DOHH2 (cell line): ENCODE measurements around the gene CYP2A6.

Source experiments
- H3F3A ChIP-seq: fragments of 200-600 bp; sonication (generic), shearing (Covaris generic); 2 replicates; pipeline ENCODE4 v1.6.0; 2016; ENCODE audit warnings: antibody characterized with exemption, mild to moderate bottlenecking; ENCODE audit not compliant: control insufficient read depth, insufficient read depth
- H3K27ac ChIP-seq: fragments of 200-600 bp; sonication (generic); 2 replicates; pipeline ENCODE4 v1.5.1; 2014; ENCODE audit warnings: low read depth, mild to moderate bottlenecking, low read length, moderate library complexity
- H3K27me3 ChIP-seq: fragments of 200-600 bp; sonication (generic); 2 replicates; pipeline ENCODE4 v1.6.1; 2014; ENCODE audit warnings: mild to moderate bottlenecking, low read length, mixed read lengths; ENCODE audit not compliant: control insufficient read depth
- H3K36me3 ChIP-seq: fragments of 200-600 bp; sonication (generic); 2 replicates; pipeline ENCODE4 v1.6.1; 2014; ENCODE audit warnings: mild to moderate bottlenecking, low read length, moderate library complexity, mixed read lengths; ENCODE audit not compliant: control insufficient read depth
- H3K4me1 ChIP-seq: fragments of 200-600 bp; sonication (generic); 2 replicates; pipeline ENCODE4 v1.6.1; 2014; ENCODE audit warnings: mild to moderate bottlenecking, low read length, mixed read lengths; ENCODE audit not compliant: control insufficient read depth
- H3K4me2 ChIP-seq: fragments of 200-600 bp; sonication (generic); 2 replicates; pipeline ENCODE4 v1.6.0; 2014; ENCODE audit warnings: mild to moderate bottlenecking, low read length, moderate library complexity
- H3K4me3 ChIP-seq: fragments of 200-600 bp; sonication (generic); 2 replicates; pipeline ENCODE4 v1.5.1; 2014; ENCODE audit warnings: mild to moderate bottlenecking, low read length, mixed read lengths
- H3K79me2 ChIP-seq: fragments of 200-600 bp; sonication (generic); 2 replicates; pipeline ENCODE4 v1.6.1; 2014; ENCODE audit warnings: mild to moderate bottlenecking, low read length, mixed read lengths; ENCODE audit not compliant: control insufficient read depth
- H3K9me2 ChIP-seq: fragments of 200-600 bp; sonication (generic); replicated peaks from 2 replicates; pipeline ENCODE4 v1.6.1; 2014; ENCODE audit warnings: mild to moderate bottlenecking, low read length, mixed read lengths; ENCODE audit not compliant: control insufficient read depth
- H3K9me3 ChIP-seq: fragments of 200-600 bp; sonication (generic); 2 replicates; pipeline ENCODE4 v1.6.1; 2014; ENCODE audit warnings: antibody characterized with exemption, low read length, mixed read lengths; ENCODE audit not compliant: control insufficient read depth, insufficient read depth
- H4K20me1 ChIP-seq: fragments of 200-600 bp; sonication (generic); 2 replicates; pipeline ENCODE4 v1.6.0; 2014; ENCODE audit warnings: low read depth, mild to moderate bottlenecking, antibody characterized with exemption, low read length, moderate library complexity; ENCODE audit not compliant: control insufficient read depth, insufficient read depth
- EZH2phosphoT487 ChIP-seq: fragments of 200-600 bp; sonication (generic); IDR thresholded peaks from 2 replicates; pipeline ENCODE4 v1.6.1; 2017; ENCODE audit warnings: borderline replicate concordance, mild to moderate bottlenecking, antibody characterized with exemption, low read length, moderate library complexity, mixed read lengths
- TF ChIP-seq, protein P1 (sequence below): fragments of 200-600 bp; sonication (generic); IDR thresholded peaks from one replicate; pipeline ENCODE4 v1.5.1; 2014; ENCODE audit warnings: antibody characterized with exemption, mild to moderate bottlenecking, low read depth, low read length; ENCODE audit not compliant: poor library complexity, severe bottlenecking

The CYP2A6 gene

DNA sequence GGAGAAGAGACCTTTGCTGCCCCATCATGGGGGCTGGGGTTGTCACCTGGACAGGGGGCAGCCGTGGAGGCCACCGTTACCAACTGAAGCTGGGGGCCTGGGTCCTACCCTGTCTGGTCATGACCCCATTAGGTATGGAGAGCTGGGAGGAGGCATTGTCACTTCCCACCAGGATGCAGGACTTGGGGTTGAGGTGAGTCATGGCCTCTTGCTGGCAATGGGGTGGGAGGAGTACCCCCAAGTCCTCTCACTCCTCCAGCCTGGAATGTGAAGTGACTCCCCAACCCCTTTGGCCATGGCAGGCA lies 42.3 kb downstream of the CYP2A6 start:
- no peak for TF ChIP-seq EZH2phosphoT487
- TF ChIP-seq, protein P1, sequence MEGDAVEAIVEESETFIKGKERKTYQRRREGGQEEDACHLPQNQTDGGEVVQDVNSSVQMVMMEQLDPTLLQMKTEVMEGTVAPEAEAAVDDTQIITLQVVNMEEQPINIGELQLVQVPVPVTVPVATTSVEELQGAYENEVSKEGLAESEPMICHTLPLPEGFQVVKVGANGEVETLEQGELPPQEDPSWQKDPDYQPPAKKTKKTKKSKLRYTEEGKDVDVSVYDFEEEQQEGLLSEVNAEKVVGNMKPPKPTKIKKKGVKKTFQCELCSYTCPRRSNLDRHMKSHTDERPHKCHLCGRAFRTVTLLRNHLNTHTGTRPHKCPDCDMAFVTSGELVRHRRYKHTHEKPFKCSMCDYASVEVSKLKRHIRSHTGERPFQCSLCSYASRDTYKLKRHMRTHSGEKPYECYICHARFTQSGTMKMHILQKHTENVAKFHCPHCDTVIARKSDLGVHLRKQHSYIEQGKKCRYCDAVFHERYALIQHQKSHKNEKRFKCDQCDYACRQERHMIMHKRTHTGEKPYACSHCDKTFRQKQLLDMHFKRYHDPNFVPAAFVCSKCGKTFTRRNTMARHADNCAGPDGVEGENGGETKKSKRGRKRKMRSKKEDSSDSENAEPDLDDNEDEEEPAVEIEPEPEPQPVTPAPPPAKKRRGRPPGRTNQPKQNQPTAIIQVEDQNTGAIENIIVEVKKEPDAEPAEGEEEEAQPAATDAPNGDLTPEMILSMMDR: no peak
- Histone ChIP-seq H3K27ac (no peak overlapping the region), H3K27me3 (peaks cover 12% of the 10 kb centered on the region), H3K4me1 (peaks cover 59% of the 10 kb centered on the region), H3F3A (peaks cover 8% of the 10 kb centered on the region), H3K36me3 (peaks cover 67% of the 10 kb centered on the region), H3K9me3 (no peaks in the 10 kb centered on the region), H3K9me2 (no peaks in the 10 kb centered on the region), H3K79me2 (peaks cover 52% of the 10 kb centered on the region), H3K4me3 (no peak overlapping the region), H4K20me1 (peaks cover 36% of the 10 kb centered on the region; the same call in 1 of the 2 replicates), H3K4me2 (no peak overlapping the region)

DNA sequence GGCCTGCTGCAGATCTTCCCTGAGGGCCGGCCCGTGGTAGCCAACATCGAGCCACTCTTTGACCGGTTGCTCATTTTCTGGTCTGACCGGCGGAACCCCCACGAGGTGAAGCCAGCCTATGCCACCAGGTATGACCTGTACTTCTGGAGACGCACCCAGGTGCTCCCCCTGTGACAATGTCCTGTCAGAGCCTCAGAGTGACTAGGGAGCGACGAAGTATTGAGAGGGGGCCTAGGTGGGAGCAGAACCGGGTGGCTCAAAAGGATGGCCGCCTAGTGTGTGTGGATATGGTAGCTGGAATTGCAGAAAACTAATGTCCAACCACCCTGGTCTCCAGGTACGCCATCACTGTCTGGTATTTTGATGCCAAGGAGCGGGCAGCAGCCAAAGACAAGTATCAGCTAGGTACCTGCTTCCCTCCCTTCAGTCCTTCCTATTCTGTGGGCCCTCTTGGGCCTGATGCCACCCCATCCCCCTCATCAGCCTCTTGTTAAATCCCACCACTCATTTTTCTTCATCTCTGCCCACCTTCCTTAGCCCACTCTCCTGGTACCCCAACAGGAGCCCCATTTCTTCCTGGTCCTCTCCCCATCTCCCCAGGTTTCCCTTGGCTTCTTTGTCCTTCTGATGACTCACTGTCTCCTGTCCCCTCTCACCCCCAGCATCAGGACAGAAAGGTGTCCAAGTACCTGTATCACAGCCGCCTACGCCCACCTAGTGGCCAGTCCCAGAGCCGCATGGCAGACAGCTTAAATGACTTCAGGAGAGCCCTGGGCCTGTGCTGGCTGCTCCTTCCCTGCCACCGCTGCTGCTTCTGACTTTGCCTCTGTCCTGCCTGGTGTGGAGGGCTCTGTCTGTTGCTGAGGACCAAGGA lies 42.9 kb downstream of the CYP2A6 start:
- H4K20me1 ChIP-seq: peaks cover 40% of the 10 kb centered on the region; the same call in 1 of the 2 replicates
- no peak overlapping the region for H3K27ac ChIP-seq
- peaks cover 12% of the 10 kb centered on the region for H3K27me3 ChIP-seq
- H3F3A ChIP-seq: peaks cover 9% of the 10 kb centered on the region
- H3K9me2 ChIP-seq: no peaks in the 10 kb centered on the region
- no peak for TF ChIP-seq EZH2phosphoT487
- TF ChIP-seq, protein P1: peak; percentile 60
- H3K4me1 ChIP-seq: peaks cover 64% of the 10 kb centered on the region
- no peaks in the 10 kb centered on the region for H3K9me3 ChIP-seq
- H3K4me2 ChIP-seq: peak overlapping the region; percentile 84
- H3K36me3 ChIP-seq: peaks cover 72% of the 10 kb centered on the region
- peak overlapping the region; percentile 51; the same call in 1 of the 2 replicates for H3K4me3 ChIP-seq
- H3K79me2 ChIP-seq: peaks cover 58% of the 10 kb centered on the region

DNA sequence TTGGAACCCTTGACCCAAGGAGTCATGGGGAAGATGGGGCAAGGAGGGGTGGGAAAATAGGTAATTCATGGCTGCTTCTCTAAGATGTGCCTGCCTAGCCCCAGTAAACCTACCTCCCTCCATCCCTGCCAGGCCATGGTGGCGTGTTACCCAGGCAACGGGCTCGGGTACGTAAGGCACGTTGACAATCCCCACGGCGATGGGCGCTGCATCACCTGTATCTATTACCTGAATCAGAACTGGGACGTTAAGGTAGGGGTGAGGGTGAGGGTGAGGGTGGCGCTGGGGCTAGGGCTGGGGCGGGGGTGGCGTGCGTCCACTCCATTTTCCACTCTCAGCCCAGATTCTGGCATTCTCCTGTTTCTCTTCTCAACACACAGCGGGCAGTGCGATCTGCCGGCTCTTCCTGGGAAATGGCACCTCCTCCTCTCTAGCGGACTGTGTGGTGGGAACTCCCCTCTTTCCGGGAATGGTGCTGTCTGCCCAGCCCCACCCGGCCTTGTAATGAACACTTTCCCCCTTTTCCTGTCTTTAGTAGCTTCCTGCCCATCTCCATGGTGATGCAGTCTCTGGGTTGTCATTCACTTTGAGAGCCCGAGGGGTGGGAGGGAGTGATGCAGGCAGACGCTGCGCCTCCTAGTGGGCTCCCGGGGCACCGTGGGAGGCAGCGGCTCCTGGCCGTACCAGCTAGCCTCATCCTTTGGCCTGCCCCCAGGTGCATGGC lies 43.7 kb downstream of the CYP2A6 start:
- Histone ChIP-seq H4K20me1 (peaks cover 44% of the 10 kb centered on the region), H3K36me3 (peaks cover 79% of the 10 kb centered on the region), H3K4me3 (peak overlapping the region; percentile 51), H3F3A (peaks cover 9% of the 10 kb centered on the region), H3K79me2 (peaks cover 66% of the 10 kb centered on the region), H3K9me2 (no peaks in the 10 kb centered on the region), H3K27ac (0 out of 2 replicates have a peak overlapping the region, but pooled peaks have one; percentile 22), H3K9me3 (no peaks in the 10 kb centered on the region), H3K4me2 (peak overlapping the region; percentile 84), H3K4me1 (peaks cover 65% of the 10 kb centered on the region), H3K27me3 (peaks cover 5% of the 10 kb centered on the region)
- TF ChIP-seq, protein P1: peak; percentile 99
- TF ChIP-seq EZH2phosphoT487: no peak
